ENCODE data around the gene EXOC6. TPM values are rescaled to one million over a fixed set of nuclear protein-coding genes. Genes with fewer than 3 reads are reported as not detected.

The EXOC6 gene
- total and polyA plus RNA-seq, 10 of the 15 experiments (the other 5 are each of a cell fraction or from before 2014, with no cell fraction given): 7.6 to 53.8 (median 13.3) TPM

- Histone ChIP-seq H3K27me3 (replicated peaks in 1 of 2; ENCODE audit: control insufficient read depth in 2 of 2, insufficient read depth in 2 of 2, low read length in 1 of 2) (no peaks in the 10 kb centered on the region), H3K9me3 (replicated peaks; ENCODE audit: control insufficient read depth, insufficient read depth, low read length) (no peaks in the 10 kb centered on the region; the same call in 2 of the 3 replicates), H3K36me3 (ENCODE audit: control insufficient read depth in 2 of 2, insufficient read depth in 2 of 2, low read length in 1 of 2) (no peaks in the 10 kb centered on the region), H4K20me1 (ENCODE audit: control insufficient read depth, insufficient read depth) (no peaks in the 10 kb centered on the region), H3K9ac (ENCODE audit: control insufficient read depth, insufficient read depth, low read length) (no peak overlapping the region), H3K4me2 (ENCODE audit: control insufficient read depth, insufficient read depth) (no peak overlapping the region), H2AFZ (ENCODE audit: control insufficient read depth, low read depth, low read length) (no peak overlapping the region), H3K79me2 (ENCODE audit: control insufficient read depth, insufficient read depth, low read length) (no peaks in the 10 kb centered on the region), H3K27ac (ENCODE audit: control insufficient read depth, insufficient read depth) (no peak overlapping the region), H3K4me1 (ENCODE audit: control insufficient read depth, insufficient read depth, low read length) (peaks cover 17% of the 10 kb centered on the region), H3K4me3 (no peak overlapping the region)
- DNase-seq (ENCODE audit: low read depth, low spot score) (no peak), FAIRE-seq (no peak), ATAC-seq (no peak)
- SMC1A ChIA-PET (ENCODE audit: uncharacterized antibody, unreplicated experiment): interaction anchor here (0.6 to 2.5 kb wide), 7 partner anchors 9 to 257 kb away, joined by 3 to 7 read pairs (median 3); no protein-coding TSS in a partner anchor
- BruUV-seq (replicated peaks): no TSS peak
- in situ Hi-C loops (cut with MboI) (no loop called here), intact Hi-C loops (cut with micrococcal nuclease; ENCODE audit: unreplicated experiment) (loop anchor here (10.0 kb wide), 1 partner anchor 253 kb away; the partner anchor contains the start of gene KIF11)
- POLR2A ChIA-PET: interaction anchor here (0.6 to 1.8 kb wide), 4 partner anchors 10 to 672 kb away, joined by 3 to 7 read pairs (median 4); no protein-coding TSS in a partner anchor
- RAD21 ChIA-PET (ENCODE audit: unreplicated experiment): interaction anchor here (0.5 to 2.2 kb wide), 2 partner anchors 10 to 88 kb away, joined by 3 to 6 read pairs; no protein-coding TSS in a partner anchor
- CTCF ChIA-PET: interaction anchor here (0.6 to 3.4 kb wide), 12 partner anchors 9 to 364 kb away, joined by 3 to 19 read pairs (median 4); no protein-coding TSS in a partner anchor
- 72% methylated on average over 4 of the region's 4 CpGs for WGBS (ENCODE audit: insufficient coverage, insufficient replicate concordance, low lambda C conversion rate, missing lambda C conversion rate)
- TF ChIP-seq SIX5 (IDR thresholded peaks at IDR 0.05; ENCODE audit: low read depth, low read length, severe bottlenecking): no peak
- TF ChIP-seq ZNF384 (IDR thresholded peaks at IDR 0.05; ENCODE audit: borderline replicate concordance, low read depth, low read length): no peak
- no peak for TF ChIP-seq IKZF1 (conservative IDR thresholded peaks at IDR 0.05)
- TF ChIP-seq WRNIP1 (IDR thresholded peaks at IDR 0.05; ENCODE audit: borderline replicate concordance, low read depth, low read length): no peak
- TF ChIP-seq USF1 (IDR thresholded peaks at IDR 0.05; ENCODE audit: borderline replicate concordance, extremely low read length, insufficient read depth, low read depth, low read length): no peak
- no peak for TF ChIP-seq ZNF622 (IDR thresholded peaks at IDR 0.05)
- no peak for TF ChIP-seq HSF1 (IDR thresholded peaks at IDR 0.05; ENCODE audit: low read depth, low read length)
- no peak for TF ChIP-seq ZBTB4 (CRISPR knock-in tag; IDR thresholded peaks at IDR 0.05)
- TF ChIP-seq EGR1 (IDR thresholded peaks at IDR 0.05; ENCODE audit: borderline replicate concordance in 1 of 2, low read depth in 2 of 2, low read length in 2 of 2): no peak
- TF ChIP-seq PRDM15 (CRISPR knock-in tag; IDR thresholded peaks at IDR 0.05): no peak
- TF ChIP-seq GATAD2B (conservative IDR thresholded peaks at IDR 0.05; ENCODE audit: low read depth): no peak
- no peak for TF ChIP-seq ZSCAN29 (IDR thresholded peaks at IDR 0.05)
Measured at GRCh38 chr10:92847202-92847864, 987 bp upstream of the EXOC6 start.
